OCI-LY7 (cell line): ENCODE results near the gene EPHB1.

Experiments used
- EZH2phosphoT487 ChIP-seq: fragments of 200-600 bp; sonication (generic); IDR thresholded peaks from 2 replicates; pipeline ENCODE4 v1.6.1; 2018; ENCODE audit warnings: low read depth, borderline replicate concordance, mild to moderate bottlenecking, mixed run types, antibody characterized with exemption, low read length, moderate library complexity, mixed read lengths
- TF ChIP-seq, protein P1 (sequence below): fragments of 200-600 bp; sonication (generic); conservative IDR thresholded peaks from 2 replicates; pipeline ENCODE4 v1.5.1; 2014; ENCODE audit warnings: mild to moderate bottlenecking, antibody characterized with exemption, low read length, moderate library complexity, mixed read lengths

DNA sequence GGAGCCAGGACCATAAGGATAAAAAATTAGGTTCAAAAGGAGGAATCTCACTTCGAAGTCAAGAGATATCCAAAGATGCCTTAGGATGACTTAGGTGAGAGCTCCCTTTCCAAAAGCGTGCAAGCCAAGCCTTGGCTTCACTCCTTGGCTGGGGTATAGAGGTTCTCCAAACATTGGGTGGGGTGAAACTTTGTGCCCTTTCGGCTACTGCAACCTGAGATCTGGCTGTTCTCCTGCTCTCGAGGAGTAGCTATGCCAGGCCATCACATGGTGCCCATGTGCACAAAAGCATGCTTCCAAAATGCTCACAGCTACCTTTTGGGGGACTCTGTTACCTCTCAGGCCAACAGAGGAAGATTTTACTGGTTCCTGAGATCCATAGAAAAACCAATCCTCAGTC is 373.8 kb downstream of the EPHB1 start:
- TF ChIP-seq, protein P1, sequence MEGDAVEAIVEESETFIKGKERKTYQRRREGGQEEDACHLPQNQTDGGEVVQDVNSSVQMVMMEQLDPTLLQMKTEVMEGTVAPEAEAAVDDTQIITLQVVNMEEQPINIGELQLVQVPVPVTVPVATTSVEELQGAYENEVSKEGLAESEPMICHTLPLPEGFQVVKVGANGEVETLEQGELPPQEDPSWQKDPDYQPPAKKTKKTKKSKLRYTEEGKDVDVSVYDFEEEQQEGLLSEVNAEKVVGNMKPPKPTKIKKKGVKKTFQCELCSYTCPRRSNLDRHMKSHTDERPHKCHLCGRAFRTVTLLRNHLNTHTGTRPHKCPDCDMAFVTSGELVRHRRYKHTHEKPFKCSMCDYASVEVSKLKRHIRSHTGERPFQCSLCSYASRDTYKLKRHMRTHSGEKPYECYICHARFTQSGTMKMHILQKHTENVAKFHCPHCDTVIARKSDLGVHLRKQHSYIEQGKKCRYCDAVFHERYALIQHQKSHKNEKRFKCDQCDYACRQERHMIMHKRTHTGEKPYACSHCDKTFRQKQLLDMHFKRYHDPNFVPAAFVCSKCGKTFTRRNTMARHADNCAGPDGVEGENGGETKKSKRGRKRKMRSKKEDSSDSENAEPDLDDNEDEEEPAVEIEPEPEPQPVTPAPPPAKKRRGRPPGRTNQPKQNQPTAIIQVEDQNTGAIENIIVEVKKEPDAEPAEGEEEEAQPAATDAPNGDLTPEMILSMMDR: no peak
- TF ChIP-seq EZH2phosphoT487: no peak
